GM12801 (cell line): Measurements from ENCODE around the gene AP5Z1.

Experiments
- TF ChIP-seq, protein P1 (sequence below): IDR thresholded peaks from one replicate; pipeline ENCODE4 v1.5.1; 2011; ENCODE audit warnings: control low read depth; ENCODE audit not compliant: insufficient read length; ENCODE audit errors: extremely low read depth

Gene AP5Z1

DNA sequence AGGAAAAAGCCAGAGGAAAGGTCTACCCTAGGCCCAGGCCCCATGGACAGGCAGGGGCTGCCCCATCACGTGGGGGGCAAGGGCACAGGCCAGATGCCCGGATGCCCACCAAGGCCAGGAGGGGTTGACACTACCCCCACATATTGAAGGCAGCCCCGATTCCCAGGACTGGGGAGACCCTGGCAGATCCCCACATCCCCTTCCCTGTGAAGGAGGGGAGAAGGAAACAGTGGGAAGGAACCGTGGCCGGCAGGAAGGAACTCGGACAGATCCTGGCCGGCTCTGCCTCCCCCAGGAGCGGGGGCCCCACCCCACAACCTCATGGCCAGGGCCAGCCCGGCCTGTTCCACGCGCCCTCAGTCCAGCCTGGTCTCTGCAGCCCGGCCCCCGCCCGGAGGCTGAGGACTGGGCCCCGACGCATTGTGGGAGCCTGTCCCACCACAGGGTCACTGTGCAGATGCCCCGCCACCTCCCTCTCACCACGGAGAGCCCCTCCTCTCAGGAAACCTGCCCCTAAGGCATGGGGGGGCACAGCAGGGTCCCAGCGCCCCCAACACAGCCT, 45.1 kb downstream of the AP5Z1 start:
- TF ChIP-seq, protein P1, sequence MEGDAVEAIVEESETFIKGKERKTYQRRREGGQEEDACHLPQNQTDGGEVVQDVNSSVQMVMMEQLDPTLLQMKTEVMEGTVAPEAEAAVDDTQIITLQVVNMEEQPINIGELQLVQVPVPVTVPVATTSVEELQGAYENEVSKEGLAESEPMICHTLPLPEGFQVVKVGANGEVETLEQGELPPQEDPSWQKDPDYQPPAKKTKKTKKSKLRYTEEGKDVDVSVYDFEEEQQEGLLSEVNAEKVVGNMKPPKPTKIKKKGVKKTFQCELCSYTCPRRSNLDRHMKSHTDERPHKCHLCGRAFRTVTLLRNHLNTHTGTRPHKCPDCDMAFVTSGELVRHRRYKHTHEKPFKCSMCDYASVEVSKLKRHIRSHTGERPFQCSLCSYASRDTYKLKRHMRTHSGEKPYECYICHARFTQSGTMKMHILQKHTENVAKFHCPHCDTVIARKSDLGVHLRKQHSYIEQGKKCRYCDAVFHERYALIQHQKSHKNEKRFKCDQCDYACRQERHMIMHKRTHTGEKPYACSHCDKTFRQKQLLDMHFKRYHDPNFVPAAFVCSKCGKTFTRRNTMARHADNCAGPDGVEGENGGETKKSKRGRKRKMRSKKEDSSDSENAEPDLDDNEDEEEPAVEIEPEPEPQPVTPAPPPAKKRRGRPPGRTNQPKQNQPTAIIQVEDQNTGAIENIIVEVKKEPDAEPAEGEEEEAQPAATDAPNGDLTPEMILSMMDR, result no peak

DNA sequence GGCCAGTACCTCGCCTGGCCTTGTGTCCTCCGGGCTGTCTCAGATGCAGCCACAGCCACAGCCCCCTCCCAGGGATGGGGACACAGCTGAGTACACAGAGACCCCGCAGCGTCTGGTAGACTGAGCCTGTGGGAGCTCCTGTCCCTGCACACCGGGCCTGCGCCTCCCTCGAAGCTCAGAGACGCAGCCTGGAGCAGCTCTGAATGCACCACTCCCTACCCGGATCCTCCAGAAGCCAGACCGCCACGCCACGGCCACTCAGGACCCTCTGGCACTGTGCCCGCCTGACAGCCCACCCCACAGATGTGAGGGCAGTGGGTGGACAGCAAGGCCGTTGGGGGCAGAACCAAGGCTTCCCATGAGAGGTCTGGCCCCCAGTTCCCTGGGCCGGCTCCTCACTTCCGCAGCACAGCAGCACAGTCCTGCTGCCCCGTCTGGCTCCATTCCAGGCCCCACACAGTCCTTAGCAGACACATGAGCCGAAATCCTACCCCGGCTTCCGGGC, 45.6 kb downstream of the AP5Z1 start:
- TF ChIP-seq, protein P1, result no peak

DNA sequence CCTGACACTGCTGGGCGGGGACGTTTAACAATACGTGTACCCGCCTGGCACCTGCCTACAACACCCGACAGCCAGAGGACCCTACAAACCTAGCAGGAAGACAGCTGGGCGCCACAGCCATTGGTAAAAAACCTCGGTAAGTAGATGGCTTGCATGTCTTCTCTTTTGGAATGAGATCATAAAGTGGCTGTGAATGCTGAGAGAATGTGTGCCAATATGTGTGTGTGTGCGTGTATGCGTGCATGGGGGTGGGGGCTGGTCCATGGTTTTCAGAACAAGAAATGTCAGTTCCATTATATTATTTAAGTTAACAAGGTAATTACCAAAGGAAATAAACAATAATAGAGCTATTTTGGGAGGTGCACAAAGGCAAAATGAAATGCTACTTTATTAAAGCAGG, 47.3 kb downstream of the AP5Z1 start:
- TF ChIP-seq, protein P1, result no peak

DNA sequence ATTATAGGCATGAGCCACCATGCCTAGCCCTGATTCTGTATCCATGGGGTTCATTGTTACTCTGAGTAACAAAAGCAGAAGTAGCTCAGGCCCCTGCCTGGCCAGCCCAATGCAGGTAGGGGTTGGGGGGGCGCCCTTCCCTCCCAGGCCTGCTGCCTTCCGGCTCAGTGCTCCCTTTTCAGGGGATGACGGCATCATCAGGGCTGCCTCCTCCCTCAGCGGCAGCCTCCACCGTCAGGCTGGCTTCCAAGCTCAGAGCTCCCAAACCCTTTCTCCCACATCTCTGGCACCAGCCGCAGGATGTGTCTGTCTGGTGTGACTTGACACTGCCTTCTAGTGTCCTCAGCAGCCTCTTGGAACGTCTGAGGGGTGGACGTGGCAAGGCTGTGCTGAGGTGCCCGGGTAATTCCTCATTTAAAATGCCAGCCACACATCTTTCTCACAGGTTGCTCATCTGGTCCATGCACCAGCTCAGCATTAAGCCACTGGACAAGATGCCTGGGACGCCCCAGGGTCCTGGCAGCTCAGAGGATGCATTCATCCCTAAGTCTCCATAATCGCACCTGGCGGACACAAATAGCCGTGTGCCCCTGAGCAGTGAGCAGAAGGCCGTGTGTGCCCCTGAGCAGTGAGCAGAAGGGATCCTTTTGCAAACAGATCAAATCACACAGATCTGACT, 48.2 kb downstream of the AP5Z1 start:
- TF ChIP-seq, protein P1, result no peak

DNA sequence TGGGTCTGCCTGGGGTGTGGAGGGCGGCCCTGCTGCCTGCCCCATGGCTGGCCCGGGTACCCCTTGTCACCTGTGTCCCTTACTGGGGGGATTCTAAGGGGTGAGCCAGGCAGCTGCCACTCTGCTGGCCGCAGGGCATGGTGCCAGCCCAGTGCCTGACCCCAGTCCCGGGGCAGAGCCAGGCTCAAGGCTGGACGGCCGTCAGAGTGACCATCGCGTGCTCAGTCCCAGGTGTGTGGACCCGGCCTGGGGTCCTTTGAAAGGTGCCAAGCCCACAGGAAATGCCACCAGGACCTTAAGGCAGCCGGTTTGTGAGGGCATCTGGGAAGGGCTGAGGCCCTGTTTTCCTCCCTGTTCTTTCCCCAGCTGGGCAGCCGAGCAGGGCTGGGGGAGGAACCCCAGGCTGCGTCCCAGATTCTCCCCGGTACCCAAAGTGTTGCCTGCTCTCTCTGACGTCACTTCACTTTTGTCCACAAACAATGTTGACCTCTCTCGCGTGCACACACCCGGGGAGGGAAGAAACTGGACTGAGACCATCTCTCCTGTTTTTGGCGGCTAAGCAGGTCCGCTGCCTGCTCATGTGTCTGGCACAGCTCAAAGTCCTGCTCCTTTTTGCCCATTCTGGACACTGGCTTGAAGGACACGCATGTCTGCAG, 48.8 kb downstream of the AP5Z1 start:
- TF ChIP-seq, protein P1, result no peak

GRCh38 chr7:4825081-4825480, 49.7 kb downstream of the AP5Z1 start:
- TF ChIP-seq, protein P1, result no peak

GRCh38 chr7:4828720-4829383, 53.4 kb downstream of the AP5Z1 start:
- TF ChIP-seq, protein P1, result no peak
